Measurements from ENCODE around the gene RBM33.

- TF ChIP-seq ZNF253 (CRISPR knock-in tag; IDR thresholded peaks at IDR 0.05; ENCODE audit: borderline replicate concordance): no peak
- TF ChIP-seq NR3C1 (CRISPR knock-in tag; IDR thresholded peaks at IDR 0.05): no peak
- no peak for TF ChIP-seq TERF1 (CRISPR knock-in tag; IDR thresholded peaks at IDR 0.05)
- TF ChIP-seq CTCF (CRISPR knock-in tag; IDR thresholded peaks at IDR 0.05): no peak
These were observed 80.5 kb downstream of the RBM33 start for GRCh38 chr7:155725006-155725355.
